Suprapubic skin (tissue), 4 donors: ENCODE data around the gene PXDC1.

Experiments used
- EP300 ChIP-seq: sonication (generic); formaldehyde crosslinking; IDR thresholded peaks from one replicate; pipeline ENCODE4 v1.6.1; 2017; ENCODE audit warnings: antibody characterized with exemption
- POLR2A ChIP-seq, 2 donors: fragments of 450-650 bp; IDR thresholded peaks; one replicate each; pipeline ENCODE4 v1.6.1; 2017; ENCODE audit warnings: antibody characterized with exemption in 2 of 2, mild to moderate bottlenecking in 2 of 2, moderate library complexity in 2 of 2
- POLR2AphosphoS5 ChIP-seq, 3 donors: sonication (generic); formaldehyde crosslinking; IDR thresholded peaks; one replicate each; pipeline ENCODE4 v1.6.1; 2017; ENCODE audit warnings: antibody characterized with exemption in 3 of 3
- TF ChIP-seq, protein P1 (sequence below), 2 donors: fragments of 200-600 bp in 1 of 2; fragments of 450-650 bp in 1 of 2; sonication (generic) in 1 of 2; IDR thresholded peaks; one replicate each; pipeline ENCODE4 v1.5.1; 2016 to 2019; ENCODE audit warnings: antibody characterized with exemption in 2 of 2, mild to moderate bottlenecking in 1 of 2, moderate library complexity in 1 of 2

- TF ChIP-seq, protein P1, sequence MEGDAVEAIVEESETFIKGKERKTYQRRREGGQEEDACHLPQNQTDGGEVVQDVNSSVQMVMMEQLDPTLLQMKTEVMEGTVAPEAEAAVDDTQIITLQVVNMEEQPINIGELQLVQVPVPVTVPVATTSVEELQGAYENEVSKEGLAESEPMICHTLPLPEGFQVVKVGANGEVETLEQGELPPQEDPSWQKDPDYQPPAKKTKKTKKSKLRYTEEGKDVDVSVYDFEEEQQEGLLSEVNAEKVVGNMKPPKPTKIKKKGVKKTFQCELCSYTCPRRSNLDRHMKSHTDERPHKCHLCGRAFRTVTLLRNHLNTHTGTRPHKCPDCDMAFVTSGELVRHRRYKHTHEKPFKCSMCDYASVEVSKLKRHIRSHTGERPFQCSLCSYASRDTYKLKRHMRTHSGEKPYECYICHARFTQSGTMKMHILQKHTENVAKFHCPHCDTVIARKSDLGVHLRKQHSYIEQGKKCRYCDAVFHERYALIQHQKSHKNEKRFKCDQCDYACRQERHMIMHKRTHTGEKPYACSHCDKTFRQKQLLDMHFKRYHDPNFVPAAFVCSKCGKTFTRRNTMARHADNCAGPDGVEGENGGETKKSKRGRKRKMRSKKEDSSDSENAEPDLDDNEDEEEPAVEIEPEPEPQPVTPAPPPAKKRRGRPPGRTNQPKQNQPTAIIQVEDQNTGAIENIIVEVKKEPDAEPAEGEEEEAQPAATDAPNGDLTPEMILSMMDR (IDR thresholded peaks at IDR 0.05) = no peak
- TF ChIP-seq POLR2AphosphoS5 (IDR thresholded peaks at IDR 0.05) (no peak), POLR2A (IDR thresholded peaks at IDR 0.05) (no peak), EP300 (no peak)
Observed at GRCh38 chr6:3727036-3727435, 24.5 kb downstream of the PXDC1 start.
